HG02610 (cell line): ENCODE data around the gene FHL3.

Source experiments
- ATAC-seq: cut with Tn5 transposase; IDR thresholded peaks from one replicate; pipeline ENCODE4 v1.9.1; 2021; ENCODE audit warnings: mild to moderate bottlenecking, moderate library complexity; ENCODE audit not compliant: unreplicated experiment

The FHL3 gene

GRCh38 chr1:38005195-38006007 lies at the start of gene FHL3:
Gene FHL3, minus strand, starts transcription at chr1:38005514. Its CDS starts 6,102 bp downstream, at chr1:37999412.
- no peak for ATAC-seq

- peak; percentile 46 for ATAC-seq
Observed at GRCh38 chr1:38053416-38054091, 48.2 kb upstream of the FHL3 start.

GRCh38 chr1:38052750-38053415 lies 47.6 kb upstream of the FHL3 start:
- no peak for ATAC-seq

- no peak for ATAC-seq
Observed at GRCh38 chr1:38051079-38051543, 45.8 kb upstream of the FHL3 start.

GRCh38 chr1:38050397-38051078 lies 45.2 kb upstream of the FHL3 start:
- ATAC-seq: no peak

GRCh38 chr1:38047603-38048141 lies 42.4 kb upstream of the FHL3 start:
- ATAC-seq: no peak

GRCh38 chr1:38046884-38047602 lies 41.7 kb upstream of the FHL3 start:
- peak; percentile 62 for ATAC-seq

- ATAC-seq: peak; percentile 8
Observed at GRCh38 chr1:38046333-38046883, 41.1 kb upstream of the FHL3 start, which contains the start of gene POU3F1. Gene POU3F1, minus strand, starts transcription at chr1:38046793. Its CDS starts 50 bp downstream, at chr1:38046743.

GRCh38 chr1:38045401-38046332 lies 40.4 kb upstream of the FHL3 start:
- ATAC-seq: no peak

GRCh38 chr1:38044221-38045215 lies 39.2 kb upstream of the FHL3 start:
- no peak for ATAC-seq

GRCh38 chr1:38043036-38043747 lies 37.9 kb upstream of the FHL3 start:
- ATAC-seq: no peak

GRCh38 chr1:38041936-38042834 lies 36.9 kb upstream of the FHL3 start:
- no peak for ATAC-seq

GRCh38 chr1:38039331-38040088 lies 34.2 kb upstream of the FHL3 start:
- no peak for ATAC-seq

- ATAC-seq: no peak
Observed at GRCh38 chr1:38038861-38039260, 33.5 kb upstream of the FHL3 start.
